Activated CD8-positive, alpha-beta memory T cell treated with anti-CD3 and anti-CD28 coated beads for 24 hours (primary cell): ENCODE data around the gene CPSF3.

Experiments used
- DNase-seq: peaks from one replicate; pipeline ENCODE4 v3.0.0-alpha.2; 2020

Gene CPSF3

DNA sequence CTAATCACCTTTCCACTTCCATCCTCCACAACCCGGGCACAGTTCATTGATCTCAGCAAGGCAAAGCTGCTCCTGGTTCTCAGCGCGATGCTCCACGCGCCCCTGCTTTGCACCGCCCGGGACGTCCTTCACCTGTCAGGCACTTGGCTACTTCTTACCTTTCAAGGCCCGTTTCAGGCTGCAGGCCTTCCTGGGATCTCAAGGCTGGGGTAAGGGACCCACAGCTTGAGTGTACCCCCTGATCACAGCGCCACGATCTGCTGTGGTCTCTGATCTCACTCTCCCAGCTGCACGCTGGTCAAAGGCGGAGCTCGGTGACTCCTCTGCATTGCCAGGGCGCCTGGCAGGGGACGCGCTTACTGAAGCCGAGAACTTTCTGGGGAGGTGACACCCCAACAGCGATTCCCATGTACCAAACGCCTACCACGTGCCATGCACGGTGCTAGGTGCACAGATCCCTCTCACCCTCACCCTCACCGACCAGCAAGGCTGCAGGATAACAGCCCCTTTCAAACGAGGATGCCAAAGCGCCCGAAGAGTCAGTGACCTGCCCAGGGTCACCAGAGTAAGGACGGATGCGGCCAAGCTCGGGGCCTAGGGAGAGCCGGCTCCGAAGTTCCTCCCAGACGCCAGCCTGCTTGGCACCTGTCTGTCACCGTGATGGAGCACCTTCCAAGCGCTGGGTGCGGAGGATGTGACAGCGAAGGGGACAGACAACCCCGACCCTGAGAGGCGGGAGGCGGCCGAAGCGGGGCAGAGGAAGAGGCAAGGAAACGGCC lies 944 bp upstream of the CPSF3 start:
- no peak for DNase-seq

DNA sequence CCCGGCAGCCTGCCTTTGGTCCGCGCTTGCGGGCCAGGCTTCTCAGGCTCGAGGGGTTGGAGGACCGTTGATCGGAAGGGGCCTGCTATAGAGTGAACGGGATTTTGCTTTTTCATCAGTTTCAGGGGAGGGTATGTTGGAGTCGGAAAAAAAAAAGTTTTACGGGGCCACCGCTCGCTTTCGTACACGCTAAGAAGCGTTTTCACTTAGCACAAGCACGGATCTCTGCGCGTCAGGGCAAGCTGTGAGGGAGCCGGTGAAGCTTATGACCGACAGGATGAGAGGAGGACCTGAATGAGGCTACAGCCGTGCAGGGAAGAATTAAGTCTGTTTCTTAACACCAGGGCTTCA lies 443 bp downstream of the CPSF3 start:
- DNase-seq: no peak

DNA sequence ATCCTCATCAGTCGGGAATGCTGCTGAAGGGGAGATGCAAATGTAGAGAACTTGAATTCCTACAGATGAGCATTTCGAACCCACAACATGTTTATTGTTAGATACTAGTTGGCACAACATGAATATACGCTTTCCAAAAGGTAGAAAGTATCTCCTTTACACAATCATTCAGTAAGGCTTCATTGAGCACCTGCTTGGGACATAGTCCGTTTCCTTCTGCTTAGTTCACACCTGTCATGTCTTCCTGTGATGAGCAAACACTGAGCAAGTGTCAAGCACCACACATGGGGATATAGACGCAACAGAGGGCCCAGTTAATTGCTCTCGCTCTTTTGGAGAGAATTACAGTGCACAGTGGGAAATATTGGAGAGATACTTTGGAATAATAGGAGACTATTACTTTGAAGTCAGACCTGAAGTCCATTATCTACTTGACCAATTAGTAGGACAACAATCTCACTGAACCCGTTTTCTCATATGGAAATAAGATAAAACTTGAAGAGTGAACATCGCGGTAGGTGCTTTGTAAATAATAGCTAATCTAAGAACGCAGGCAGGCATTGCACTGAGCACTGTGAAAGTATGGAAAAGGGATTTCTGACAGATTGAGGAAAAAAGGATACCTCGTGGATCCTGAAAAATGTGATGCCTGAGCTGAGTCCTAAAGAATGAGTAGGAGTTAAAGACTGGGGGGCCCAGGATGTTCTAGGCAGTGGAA lies 1.2 kb downstream of the CPSF3 start:
- DNase-seq: no peak

DNA sequence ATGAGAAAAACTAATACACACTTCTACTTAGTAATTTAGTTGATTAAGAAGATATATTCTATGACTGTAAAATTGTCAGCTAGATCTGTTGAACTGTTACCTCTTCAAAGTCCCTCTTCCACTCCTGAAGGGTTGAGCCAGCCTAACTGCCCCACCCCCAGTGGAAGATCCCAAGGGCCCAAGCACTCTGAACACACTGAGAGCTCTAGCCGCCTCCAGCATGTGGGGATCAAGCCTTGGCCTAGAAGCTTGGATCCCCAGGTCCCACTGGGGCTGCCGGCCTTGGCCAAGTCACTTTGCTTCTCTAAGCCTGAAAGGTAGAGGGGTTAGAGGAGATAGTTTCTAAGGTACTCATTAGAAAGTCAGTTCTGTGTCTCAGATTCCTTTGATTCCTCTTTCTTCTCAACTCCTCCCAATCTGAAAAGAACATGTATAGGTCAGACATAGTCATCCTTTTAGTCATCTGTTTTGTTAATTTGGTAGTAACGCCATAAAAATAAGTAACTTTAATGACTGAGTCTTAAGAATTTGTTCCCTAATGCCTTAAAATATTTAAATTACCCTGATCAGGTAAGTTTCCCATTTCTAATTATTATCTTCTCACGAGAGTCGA lies 5.6 kb downstream of the CPSF3 start:
- DNase-seq: no peak

DNA sequence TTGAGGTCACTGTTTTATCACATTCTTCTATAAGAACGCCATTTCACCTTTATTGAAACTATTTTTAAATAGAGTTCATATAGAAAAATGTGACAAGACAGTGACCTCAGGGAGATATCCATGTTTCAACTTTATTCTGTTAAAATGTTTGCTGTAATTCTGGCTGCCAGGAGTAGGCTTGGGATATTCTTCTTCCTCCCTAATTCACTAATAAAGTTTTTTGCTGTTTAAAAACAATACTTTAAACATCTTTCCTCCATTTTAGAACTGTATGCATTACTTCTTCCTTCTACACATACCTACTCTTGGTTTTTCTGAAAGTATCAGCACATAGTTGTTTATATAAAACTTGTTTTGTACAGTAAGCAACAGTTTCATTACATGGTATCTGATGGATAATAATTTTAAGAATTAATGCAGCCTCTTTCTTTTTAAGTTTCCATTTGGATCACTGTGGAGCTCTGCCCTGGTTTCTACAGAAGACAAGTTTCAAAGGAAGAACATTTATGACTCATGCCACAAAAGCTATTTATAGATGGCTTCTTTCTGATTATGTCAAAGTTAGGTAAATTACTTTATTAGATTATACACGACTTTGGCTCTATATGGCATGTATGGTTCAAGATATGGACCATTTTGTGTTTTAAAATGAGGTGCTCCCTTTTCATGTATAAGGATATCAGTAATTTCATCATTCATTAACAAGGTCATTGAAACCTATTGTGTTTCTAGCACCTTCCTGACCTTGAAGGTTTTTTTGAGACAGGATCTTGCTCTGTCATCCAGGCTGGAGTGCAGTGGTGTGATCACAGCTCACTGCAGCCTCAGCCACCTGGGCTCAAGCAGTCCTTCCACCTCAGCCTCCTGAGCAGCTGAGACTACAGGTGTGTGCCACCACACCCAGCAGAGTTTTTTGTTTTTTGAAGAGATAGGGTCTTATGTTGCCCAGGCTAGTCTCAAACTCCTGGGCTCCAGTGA lies 7.2 kb downstream of the CPSF3 start:
- no peak for DNase-seq

DNA sequence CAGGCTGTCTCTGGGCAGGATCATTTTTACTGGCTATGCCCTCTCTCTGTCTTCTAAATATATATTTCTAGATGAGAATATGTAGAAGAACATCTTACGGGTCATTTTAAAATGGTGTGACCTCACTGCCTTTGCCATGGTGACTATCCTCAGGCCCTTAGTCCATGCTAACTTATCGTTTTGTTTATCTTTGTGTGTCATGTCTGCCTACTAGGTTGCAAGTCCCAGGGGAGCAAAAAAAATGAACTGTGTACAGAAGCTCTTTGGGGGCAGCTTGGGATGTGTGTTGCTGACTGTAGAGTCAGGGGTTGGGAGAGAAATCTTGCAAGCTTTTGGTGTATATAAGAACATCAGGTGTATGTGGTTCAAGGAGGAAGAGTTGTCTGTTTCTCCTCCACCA lies 11.0 kb downstream of the CPSF3 start:
- DNase-seq: no peak

DNA sequence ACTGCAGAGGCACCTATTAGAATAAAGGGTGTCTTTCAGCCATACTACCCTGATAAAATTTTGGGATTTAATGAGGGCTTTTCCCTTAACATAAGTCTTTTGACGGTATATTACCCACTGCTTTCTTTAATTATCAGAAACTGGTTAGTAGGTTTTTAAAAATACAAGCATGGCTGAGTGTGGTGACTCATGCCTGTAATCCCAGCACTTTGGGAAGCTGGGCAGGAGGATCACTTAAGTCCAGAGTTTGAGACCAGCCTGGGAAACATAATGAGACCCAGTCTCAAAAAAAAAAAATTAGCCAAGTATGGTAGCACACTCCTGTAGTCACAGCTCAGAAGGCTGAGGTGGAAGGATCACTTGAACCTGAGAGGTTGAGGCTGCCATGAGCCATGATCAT lies 16.1 kb downstream of the CPSF3 start:
- no peak for DNase-seq

DNA sequence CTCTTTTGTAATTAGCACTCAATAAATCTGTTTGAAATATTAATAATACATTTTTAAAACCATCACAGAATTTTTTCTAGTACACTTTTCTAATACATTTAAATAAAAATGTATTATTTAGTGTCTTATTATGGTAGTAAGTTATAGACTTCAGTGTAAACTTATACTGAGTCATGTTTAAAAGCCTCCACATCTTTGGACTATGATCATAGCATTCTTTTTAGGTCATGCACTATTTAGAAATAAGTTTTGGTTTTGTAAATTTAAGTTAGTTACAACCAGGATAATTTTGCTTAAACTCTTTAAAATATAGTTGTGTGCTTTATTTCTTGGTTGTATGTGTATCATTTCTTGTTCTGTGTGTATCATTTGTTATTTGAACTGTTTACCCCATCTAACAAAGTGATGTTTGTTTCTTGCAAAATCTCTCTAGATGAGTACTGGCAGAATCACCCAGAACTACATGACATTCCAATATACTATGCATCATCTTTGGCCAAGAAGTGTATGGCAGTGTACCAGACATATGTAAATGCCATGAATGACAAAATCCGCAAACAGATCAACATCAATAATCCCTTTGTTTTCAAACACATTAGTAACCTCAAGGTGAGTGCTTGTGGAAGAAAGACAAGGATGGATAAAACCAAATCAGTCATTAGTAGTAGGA lies 16.7 kb downstream of the CPSF3 start:
- DNase-seq: no peak

DNA sequence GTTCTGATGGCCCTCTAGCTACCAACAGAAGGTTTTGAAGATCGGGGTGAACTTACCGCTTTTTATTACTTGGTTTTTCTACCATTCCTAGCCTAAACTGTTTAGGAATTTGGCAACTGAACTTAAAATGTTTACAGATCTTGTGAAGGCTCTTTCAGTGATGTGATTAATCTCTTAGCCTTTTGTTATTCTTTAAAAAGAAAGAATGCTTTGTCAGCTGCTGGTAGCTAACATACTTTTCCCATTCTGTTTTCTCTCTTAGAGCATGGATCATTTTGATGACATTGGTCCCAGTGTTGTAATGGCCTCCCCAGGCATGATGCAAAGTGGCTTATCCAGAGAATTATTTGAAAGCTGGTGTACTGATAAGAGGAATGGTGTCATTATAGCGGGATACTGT lies 18.1 kb downstream of the CPSF3 start:
- no peak for DNase-seq

DNA sequence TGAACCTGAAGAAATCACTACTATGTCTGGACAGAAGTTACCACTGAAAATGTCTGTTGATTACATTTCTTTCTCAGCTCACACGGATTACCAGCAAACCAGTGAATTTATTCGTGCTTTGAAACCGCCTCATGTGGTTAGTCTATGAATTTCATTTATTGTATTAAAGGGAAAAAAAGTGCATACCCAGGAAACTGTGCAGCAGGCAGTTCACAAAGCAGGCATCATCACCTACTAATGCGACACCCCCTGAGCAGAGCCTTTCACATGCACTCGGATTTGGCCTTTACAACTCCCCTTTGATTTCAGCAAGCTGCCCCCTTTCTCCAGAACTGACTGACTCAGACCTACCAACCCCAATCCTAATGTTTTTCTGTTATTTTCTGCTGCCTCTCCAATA lies 20.1 kb downstream of the CPSF3 start:
- no peak for DNase-seq

DNA sequence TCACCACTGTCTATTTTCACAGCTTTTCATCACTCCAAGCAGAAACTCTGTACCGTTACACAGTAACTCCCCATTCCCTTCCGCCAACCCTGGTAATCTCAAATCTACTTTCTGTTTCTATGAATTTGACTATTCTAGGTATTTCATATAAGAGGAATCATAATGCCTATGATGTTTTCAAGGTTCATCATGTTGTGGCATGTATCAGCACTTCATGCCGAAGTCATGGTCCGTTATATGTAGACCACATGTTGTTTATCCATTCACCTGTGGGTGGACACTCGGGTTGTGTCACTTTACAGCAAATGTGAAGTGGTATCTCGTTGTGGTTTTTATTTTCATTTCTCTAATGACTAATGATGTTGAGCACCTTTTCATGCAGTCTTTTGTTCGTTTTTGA lies 21.6 kb downstream of the CPSF3 start:
- DNase-seq: no peak

DNA sequence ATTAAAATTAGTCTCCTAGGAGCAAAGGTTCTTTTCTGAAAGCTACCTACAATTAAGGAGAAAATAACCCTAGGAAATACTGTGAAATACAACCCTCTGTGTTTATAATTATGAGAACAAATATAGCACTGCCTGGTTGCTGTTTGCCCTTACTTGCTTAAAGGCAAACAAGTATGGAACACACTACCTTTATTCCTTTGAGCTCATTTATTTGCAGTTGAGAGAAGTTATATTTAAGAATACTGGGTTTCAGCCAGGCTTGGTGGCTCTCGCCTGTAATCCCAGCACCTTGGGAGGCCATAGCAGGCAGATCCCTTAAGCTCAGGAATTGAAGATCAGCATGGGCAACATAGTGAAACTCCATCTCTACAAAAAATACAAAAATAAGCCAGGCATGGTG lies 27.8 kb downstream of the CPSF3 start:
- DNase-seq: no peak

DNA sequence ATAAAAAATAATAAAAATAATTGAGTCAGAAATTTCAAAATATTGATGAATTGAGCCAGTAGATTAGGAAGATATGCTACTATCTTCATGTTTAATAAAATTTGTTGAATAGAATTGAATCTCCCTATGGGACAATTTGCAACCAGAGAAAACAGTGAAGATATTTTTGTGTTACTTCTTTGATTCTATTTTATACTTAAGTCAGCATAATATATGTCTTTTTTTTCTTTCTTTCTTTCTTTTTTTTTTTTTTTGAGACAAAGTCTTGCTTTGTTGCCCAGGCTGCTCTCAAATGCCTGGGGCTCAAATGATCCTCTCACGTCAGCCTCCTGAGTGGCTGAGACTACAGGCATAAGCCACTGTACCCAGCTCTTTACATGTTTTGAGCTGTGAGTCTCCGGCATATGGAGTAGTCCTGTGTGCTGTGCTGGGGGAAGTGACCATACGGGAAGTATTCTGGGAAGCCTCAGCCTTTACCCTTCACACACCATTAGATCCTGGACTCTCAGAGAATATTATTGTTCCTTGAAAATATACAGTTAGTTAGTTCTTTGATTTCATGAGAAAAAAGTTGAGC lies 37.1 kb downstream of the CPSF3 start:
- DNase-seq: no peak

DNA sequence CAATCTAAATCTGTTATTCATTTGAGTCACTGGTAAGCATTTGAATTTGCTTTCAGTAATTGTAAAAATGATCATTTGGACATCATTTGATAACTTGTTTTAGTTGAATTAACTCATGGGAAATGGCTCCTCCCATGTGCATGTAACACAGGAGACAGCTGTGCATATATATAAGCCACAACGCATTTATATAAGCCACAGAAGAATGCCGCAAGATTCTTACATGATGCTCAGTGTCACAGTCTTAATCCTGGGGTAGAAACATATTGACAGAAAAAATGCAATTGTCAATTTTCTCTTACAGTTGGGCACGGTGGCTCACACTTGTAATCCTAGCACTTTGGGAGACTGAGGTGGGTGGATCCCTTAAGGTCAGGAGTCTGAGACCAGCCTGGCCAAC lies 37.6 kb downstream of the CPSF3 start:
- DNase-seq: no peak

DNA sequence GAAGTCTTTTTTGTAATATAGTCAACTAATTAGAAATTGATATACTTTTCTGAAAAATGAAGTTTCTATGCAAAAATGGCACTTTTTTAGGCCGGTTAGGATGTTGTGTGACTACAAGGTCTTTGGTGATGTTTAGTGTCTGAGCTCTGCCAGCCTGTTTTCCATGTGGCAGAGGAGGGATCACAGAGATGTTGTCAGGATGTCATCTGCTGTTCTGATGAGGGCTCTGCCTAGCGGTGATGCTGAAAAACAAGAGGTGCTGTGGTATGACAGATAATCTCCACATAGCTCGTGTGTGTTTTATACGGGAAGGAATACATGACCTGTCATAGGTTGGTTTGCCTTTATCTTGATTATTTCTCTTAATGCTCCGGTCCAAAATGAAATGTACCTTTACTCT lies 38.9 kb downstream of the CPSF3 start:
- DNase-seq: no peak

DNA sequence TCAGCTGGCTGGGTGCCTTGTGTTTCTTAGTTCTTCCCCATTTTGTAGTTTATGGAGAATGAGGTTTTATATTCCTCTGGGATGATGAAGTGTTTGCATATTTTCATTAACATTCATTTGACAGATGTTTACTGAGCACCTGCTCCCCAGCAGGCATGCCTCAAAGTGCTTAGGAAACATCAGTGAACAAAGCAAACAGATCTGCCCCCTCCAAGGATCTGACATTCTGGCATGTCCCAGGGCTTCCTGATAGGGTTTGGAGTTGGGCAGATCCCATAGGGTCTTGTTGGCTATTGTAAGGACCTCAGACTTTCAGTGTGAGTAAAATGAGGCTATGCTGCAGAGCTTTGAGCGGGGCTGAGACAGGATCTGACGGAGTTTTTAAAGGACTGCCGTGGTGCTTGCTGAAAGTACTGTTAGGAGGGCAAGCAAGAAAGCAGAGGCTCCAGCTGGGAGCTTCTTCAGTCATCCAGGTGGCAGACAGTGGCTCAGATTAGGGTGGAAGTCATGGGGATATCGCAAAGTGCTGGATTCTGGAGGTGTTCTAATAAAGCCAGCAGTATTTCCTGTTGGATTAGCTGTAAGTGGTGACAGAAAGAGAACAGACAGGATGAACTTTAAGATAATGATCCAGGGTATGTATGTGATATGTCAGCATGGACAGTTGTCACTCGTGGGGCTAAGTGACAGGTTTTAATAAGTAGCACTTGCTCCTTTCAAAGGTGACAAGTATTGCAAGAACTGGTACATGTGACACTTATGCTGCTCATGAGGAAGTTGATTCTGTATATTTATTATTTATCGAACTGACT lies 39.6 kb downstream of the CPSF3 start:
- DNase-seq: no peak

DNA sequence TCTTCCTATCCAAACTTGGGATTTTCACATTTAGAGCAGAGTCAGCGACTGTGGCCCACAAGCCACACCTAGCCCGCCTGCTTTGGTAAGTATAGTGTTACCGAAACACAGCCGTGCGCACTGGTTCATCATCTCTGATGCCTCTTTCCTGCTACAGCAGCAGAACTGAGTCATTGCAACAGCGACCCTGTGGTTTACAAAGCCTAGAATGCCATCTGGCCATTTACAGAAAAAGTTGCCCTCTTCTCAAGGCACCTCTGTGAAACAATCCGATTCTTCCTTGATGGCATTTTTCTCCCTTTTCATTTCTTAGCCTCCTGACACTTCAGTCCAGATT lies 40.2 kb downstream of the CPSF3 start:
- no peak for DNase-seq

DNA sequence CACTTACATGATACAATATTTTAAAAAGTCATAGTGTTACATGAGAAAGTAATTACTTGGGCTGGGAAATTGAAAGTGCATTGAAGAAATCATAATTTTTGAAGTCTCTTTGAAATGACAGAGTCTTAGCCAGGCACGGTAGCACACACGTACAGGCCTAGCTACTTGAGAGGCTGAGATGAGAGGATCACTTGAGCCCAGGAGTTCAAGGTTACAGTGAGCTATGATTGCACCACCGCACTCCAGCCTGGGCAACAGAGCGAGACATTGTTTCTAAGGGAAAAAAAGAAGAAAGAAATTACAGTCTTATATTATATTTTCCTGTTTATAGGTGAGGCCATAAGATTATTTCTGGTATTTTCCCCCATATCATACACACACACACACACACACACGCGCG lies 41.7 kb downstream of the CPSF3 start:
- DNase-seq: no peak

DNA sequence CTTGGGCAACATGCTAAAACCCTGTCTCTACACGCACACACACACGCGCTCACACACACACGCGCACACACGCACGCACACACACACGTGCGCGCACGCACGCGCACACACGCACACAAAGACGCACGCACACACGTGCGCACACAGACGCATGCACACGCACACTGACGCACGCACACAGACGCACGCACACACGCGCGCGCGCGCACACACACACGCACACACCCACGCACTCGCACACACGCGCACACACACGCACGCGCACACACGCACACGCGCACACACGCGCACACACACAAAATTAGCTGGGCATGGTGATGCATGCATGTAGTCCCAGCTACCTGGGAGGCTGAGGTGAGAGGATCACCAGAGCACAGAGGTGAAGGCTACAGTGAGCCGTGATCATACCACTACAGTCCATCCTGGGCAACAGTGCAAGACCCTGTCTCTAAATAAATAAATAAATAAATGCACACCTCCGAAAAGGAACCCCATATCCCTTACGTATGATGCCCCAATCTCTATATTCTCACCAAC lies 42.8 kb downstream of the CPSF3 start:
- DNase-seq: no peak

DNA sequence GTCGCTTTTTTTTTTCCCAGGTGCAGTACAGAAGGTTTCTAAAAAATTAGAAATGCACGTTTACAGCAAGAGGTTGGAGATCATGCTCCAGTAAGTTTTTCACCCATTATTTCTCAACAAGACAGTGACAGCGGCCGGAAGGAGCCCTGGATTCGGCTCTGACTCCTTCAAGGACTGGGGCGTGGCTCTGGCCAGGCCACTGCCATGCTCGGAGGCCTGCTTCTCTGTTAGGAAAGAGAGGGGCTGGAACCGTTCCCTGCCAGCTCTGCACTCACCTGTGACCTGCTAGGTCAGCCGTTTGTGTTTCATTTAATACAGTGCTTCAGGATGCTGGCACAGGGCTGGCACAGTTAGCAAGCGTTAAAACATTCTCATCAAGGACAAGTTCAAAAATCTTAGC lies 44.2 kb downstream of the CPSF3 start:
- no peak for DNase-seq

DNA sequence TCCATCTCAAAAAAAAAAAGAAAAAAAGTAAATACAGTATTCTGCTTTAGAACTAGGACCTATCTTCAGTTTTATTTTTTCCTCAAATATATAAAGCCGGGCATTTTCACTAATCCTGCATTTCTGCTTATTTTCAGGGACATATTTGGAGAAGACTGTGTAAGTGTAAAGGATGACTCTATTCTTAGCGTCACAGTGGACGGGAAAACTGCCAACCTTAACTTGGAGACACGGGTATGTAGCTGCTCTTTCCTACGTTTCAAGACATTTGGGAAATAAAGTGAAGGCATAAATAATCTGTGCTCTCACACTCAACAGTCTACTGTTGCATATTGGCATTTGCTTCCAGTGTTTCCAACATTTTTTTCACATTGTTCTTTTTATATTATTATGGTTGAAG lies 47.8 kb downstream of the CPSF3 start:
- no peak for DNase-seq
